T-cell (primary cell): ENCODE data around the gene BMI1. TPM values are rescaled to one million over a fixed set of nuclear protein-coding genes. Genes with fewer than 3 reads are reported as not detected.

Experiments
- ATAC-seq, 4 experiments: fragments of 200-7000 bp in 3 of 4; fragments of 150-1000 bp in 1 of 4; cut with Tn5 transposase; replicated peaks in 1 of 4; 1 replicate in 3 of 4; 2 replicates in 1 of 4; pipeline ENCODE4 v1.10.0; 2021; ENCODE audit warnings: moderate library complexity in 3 of 4, mild to moderate bottlenecking in 2 of 4, moderate number of reproducible peaks in 1 of 4
- CTCF ChIA-PET, 2 donors: fragments of 300-600 bp; sonication (Branson Sonifier 250); formaldehyde crosslinking; loops; one replicate each; lab custom pipeline; 2022; ENCODE audit warnings: antibody characterized with exemption in 2 of 2; lab: Charles Lee
- POLR2A ChIA-PET, 2 donors: fragments of 300-600 bp; sonication (Branson Sonifier 250); formaldehyde crosslinking; loops; one replicate each; lab custom pipeline; 2022; ENCODE audit warnings: antibody characterized with exemption in 2 of 2; lab: Charles Lee
- DNase-seq, 35 experiments: peaks; one replicate each; pipeline versions ENCODE4 v3.0.0 to v3.0.0-alpha.2; 2013 to 2023
- H3K27ac ChIP-seq: one replicate; pipeline ENCODE4 v1.5.1; 2013; ENCODE audit warnings: low read length
- H3K27me3 ChIP-seq, 2 experiments: replicated peaks in 1 of 2; 1 replicate in 1 of 2; 2 replicates in 1 of 2; pipeline versions ENCODE4 v1.6.1 to v1.7.0; 2013; ENCODE audit warnings: low read length in 1 of 2, mixed read lengths in 1 of 2; ENCODE audit not compliant: control insufficient read depth in 2 of 2, insufficient read depth in 2 of 2; ENCODE audit errors: extremely low read depth in 1 of 2
- H3K36me3 ChIP-seq, 2 donors: 1 replicate in 1 of 2; 2 replicates in 1 of 2; pipeline versions ENCODE4 v1.6.1 to v1.7.0; 2013; ENCODE audit warnings: low read length in 1 of 2; ENCODE audit not compliant: control insufficient read depth in 2 of 2, insufficient read depth in 1 of 2; ENCODE audit errors: extremely low read depth in 1 of 2
- H3K4me1 ChIP-seq, 2 experiments: 1 replicate in 1 of 2; 2 replicates in 1 of 2; pipeline versions ENCODE4 v1.6.1 to v1.7.0; 2013; ENCODE audit warnings: low read length in 2 of 2, mixed read lengths in 1 of 2; ENCODE audit not compliant: insufficient read depth in 2 of 2, control insufficient read depth in 1 of 2; ENCODE audit errors: extremely low read depth in 1 of 2
- H3K4me3 ChIP-seq, 2 donors: 1 replicate in 1 of 2; 2 replicates in 1 of 2; pipeline versions ENCODE4 v1.5.1 to v1.7.0; 2013; ENCODE audit warnings: mild to moderate bottlenecking in 2 of 2, low read length in 1 of 2, moderate library complexity in 1 of 2; ENCODE audit not compliant: control insufficient read depth in 1 of 2; ENCODE audit errors: extremely low read depth in 1 of 2
- H3K9me3 ChIP-seq: 2 replicates; pipeline ENCODE4 v1.7.0; 2013
- H3K27ac Mint-ChIP-seq, 2 donors: one replicate each; pipeline ENCODE4 v1.8.0; 2020 to 2021; ENCODE audit warnings: mild to moderate bottlenecking in 2 of 2, mixed read lengths in 2 of 2
- H3K27me3 Mint-ChIP-seq, 2 donors: one replicate each; pipeline ENCODE4 v1.8.0; 2021 to 2022; ENCODE audit warnings: mixed read lengths in 2 of 2
- H3K36me3 Mint-ChIP-seq: one replicate; pipeline ENCODE4 v1.8.0; 2021; ENCODE audit warnings: mixed read lengths
- H3K4me1 Mint-ChIP-seq, 3 donors: one replicate each; pipeline ENCODE4 v1.8.0; 2020 to 2022; ENCODE audit warnings: mixed read lengths in 3 of 3, mild to moderate bottlenecking in 1 of 3
- H3K4me3 Mint-ChIP-seq, 3 donors: one replicate each; pipeline ENCODE4 v1.8.0; 2020 to 2022; ENCODE audit warnings: mild to moderate bottlenecking in 3 of 3, mixed read lengths in 3 of 3, moderate library complexity in 3 of 3
- H3K9me3 Mint-ChIP-seq, 3 donors: one replicate each; pipeline ENCODE4 v1.8.0; 2020 to 2022; ENCODE audit warnings: mixed read lengths in 3 of 3
- WGBS: methylation state at CpG from one replicate; pipeline ENCODE4 v1.1.5; 2013; ENCODE audit warnings: missing lambda C conversion rate; ENCODE audit not compliant: insufficient coverage; 5-methylcytosine and 5-hydroxymethylcytosine counted together
- total RNA-seq, 35 experiments: library from RNA in 6 of 35; stranded (reverse) in 6 of 35; fragments of 120-200 nt in 1 of 35; gene quantifications; one replicate each; pipeline versions ENCODE4 v1.2.1 to v1.2.4 and lab custom pipeline; 2013 to 2026

Gene BMI1
- total RNA-seq, 5 donors from 2014 or later (not counting 1 experiment from before 2014, with no cell fraction given): 48.9 to 69.2 (median 63.6) TPM

DNA sequence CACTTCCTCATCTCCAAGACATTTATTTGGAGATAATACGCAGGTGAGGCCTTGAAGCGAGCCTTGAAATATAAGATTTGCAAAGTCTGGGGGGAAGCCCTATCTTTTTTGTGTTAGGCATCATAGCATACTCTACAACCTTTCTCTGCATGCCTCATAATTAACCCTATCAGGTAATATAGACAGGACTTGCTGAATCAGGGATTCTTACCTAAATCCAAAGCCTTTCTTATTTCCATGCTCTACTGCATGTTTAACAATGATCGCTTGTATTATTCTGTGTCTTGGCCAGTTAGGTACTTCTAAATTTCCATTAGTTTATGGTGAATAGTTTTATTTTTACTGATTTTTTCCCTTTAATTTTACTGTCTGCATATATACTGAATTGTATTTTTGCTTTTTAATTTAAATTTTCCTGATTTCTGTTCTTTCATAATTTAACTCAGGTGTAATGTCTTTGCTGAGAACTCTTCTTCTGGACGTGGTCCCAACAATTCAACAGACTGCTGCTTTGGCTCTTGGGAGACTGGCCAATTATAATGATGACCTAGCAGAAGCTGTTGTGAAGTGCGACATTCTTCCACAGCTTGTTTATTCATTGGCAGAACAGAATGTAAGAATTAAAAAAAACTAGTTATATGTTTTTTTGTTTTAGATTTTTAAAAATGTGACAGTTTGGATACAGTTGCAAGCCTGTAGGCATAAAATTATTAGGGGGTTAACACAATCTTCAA is 43.7 kb downstream of the BMI1 start:
- DNase-seq: no peak
- Histone ChIP-seq H3K36me3 (no peaks in the 10 kb centered on the region), H3K9me3 (no peaks in the 10 kb centered on the region), H3K27ac (no peak overlapping the region), H3K4me1 (no peaks in the 10 kb centered on the region), H3K27me3 (peaks cover 0 to 4% of the 10 kb centered on the region in 2 experiments), H3K4me3 (no peak overlapping the region)
- no peaks in the 10 kb centered on the region for H3K36me3 Mint-ChIP-seq
- ATAC-seq: no peak
- H3K4me3 Mint-ChIP-seq: no peak overlapping the region
- H3K27me3 Mint-ChIP-seq: peaks cover 3 to 5% of the 10 kb centered on the region in 2 donors
- no peak overlapping the region for H3K27ac Mint-ChIP-seq
- 100% methylated on average over 1 of the region's 5 CpGs for WGBS
- CTCF ChIA-PET: interaction anchor here in 1 of 2 donors (1.0 kb wide), 1 partner anchor 8 kb away, joined by 3 read pairs; no protein-coding TSS in a partner anchor
- no peaks in the 10 kb centered on the region for H3K9me3 Mint-ChIP-seq
- H3K4me1 Mint-ChIP-seq: peaks cover 0 to 9% (median 2%) of the 10 kb centered on the region in 3 donors
- POLR2A ChIA-PET: interaction anchor here in 1 of 2 donors (0.6 kb wide), 1 partner anchor 16 kb away, joined by 3 read pairs; no protein-coding TSS in a partner anchor

DNA sequence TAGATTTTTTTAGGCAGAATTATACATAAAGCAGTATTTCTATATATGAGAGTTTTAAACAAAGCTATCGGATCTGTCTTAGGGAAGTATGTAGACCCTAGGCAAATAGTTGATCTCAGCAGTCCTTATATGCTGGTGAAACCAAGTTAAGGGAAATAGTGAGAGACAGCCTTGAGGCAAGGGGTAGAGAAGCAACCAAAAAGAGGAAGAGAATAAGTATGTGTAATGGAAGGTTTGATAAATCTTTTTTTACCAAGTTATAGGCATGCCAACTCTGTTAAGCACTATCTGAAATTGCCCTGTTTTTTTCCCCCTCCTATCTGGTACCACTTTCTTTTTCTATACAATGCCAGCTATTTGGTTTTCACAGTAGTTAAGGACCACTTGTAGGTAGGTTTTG is 44.3 kb downstream of the BMI1 start:
- Mint-ChIP-seq H3K27ac (no peak overlapping the region), H3K27me3 (peaks cover 3% of the 10 kb centered on the region in 2 donors), H3K36me3 (no peaks in the 10 kb centered on the region), H3K9me3 (no peaks in the 10 kb centered on the region), H3K4me3 (no peak overlapping the region), H3K4me1 (peaks cover 0 to 13% (median 4%) of the 10 kb centered on the region in 3 donors)
- peaks cover 0 to 4% of the 10 kb centered on the region in 2 experiments for H3K27me3 ChIP-seq
- ChIA-PET POLR2A (interaction anchor here in 1 of 2 donors (0.6 kb wide), 2 partner anchors 15 to 37 kb away, joined by 3 to 4 read pairs; no protein-coding TSS in a partner anchor), CTCF (interaction anchor here in 1 of 2 donors (1.0 kb wide), 1 partner anchor 12 kb away, joined by 4 read pairs; no protein-coding TSS in a partner anchor)
- H3K4me3 ChIP-seq: no peak overlapping the region
- H3K4me1 ChIP-seq: peaks cover 0 to 6% of the 10 kb centered on the region in 2 experiments
- H3K9me3 ChIP-seq: no peaks in the 10 kb centered on the region
- no CpG with 5 or more reads among the region's 1 CpG for WGBS
- ATAC-seq (no peak), DNase-seq (no peak)
- no peak overlapping the region for H3K27ac ChIP-seq
- no peaks in the 10 kb centered on the region for H3K36me3 ChIP-seq

GRCh38 chr10:22365644-22366434 is 44.9 kb downstream of the BMI1 start:
- Mint-ChIP-seq H3K9me3 (no peaks in the 10 kb centered on the region), H3K4me1 (peaks cover 0 to 14% (median 6%) of the 10 kb centered on the region in 3 donors), H3K36me3 (no peaks in the 10 kb centered on the region), H3K27me3 (peaks cover 3% of the 10 kb centered on the region in 2 donors), H3K27ac (no peak overlapping the region), H3K4me3 (no peak overlapping the region)
- Histone ChIP-seq H3K27ac (no peak overlapping the region), H3K36me3 (no peaks in the 10 kb centered on the region), H3K4me3 (no peak overlapping the region), H3K4me1 (peaks cover 0 to 9% of the 10 kb centered on the region in 2 experiments), H3K27me3 (peaks cover 0 to 4% of the 10 kb centered on the region in 2 experiments), H3K9me3 (no peaks in the 10 kb centered on the region)
- no CpG with 5 or more reads among the region's 4 CpGs for WGBS
- POLR2A ChIA-PET: interaction anchor here in 1 of 2 donors (0.6 kb wide), 3 partner anchors 15 to 37 kb away, joined by 3 to 4 read pairs (median 3); no protein-coding TSS in a partner anchor
- ATAC-seq (no peak), DNase-seq (no peak)
- CTCF ChIA-PET: interaction anchor here in 1 of 2 donors (1.0 kb wide), 1 partner anchor 11 kb away, joined by 4 read pairs; no protein-coding TSS in a partner anchor

GRCh38 chr10:22366435-22366703 is 45.5 kb downstream of the BMI1 start:
- Mint-ChIP-seq H3K4me1 (peaks cover 0 to 14% (median 6%) of the 10 kb centered on the region in 3 donors), H3K36me3 (no peaks in the 10 kb centered on the region), H3K27me3 (peaks cover 3% of the 10 kb centered on the region in 2 donors), H3K4me3 (no peak overlapping the region), H3K9me3 (no peaks in the 10 kb centered on the region), H3K27ac (no peak overlapping the region)
- no peak overlapping the region for H3K4me3 ChIP-seq
- ATAC-seq (no peak), DNase-seq (no peak)
- no peaks in the 10 kb centered on the region for H3K36me3 ChIP-seq
- peaks cover 0 to 9% of the 10 kb centered on the region in 2 experiments for H3K4me1 ChIP-seq
- ChIA-PET CTCF (no interaction called here), POLR2A (interaction anchor here in 1 of 2 donors (0.6 kb wide), 1 partner anchor 26 kb away, joined by 3 read pairs; no protein-coding TSS in a partner anchor)
- no peak overlapping the region for H3K27ac ChIP-seq
- no peaks in the 10 kb centered on the region for H3K9me3 ChIP-seq
- H3K27me3 ChIP-seq: peaks cover 0 to 4% of the 10 kb centered on the region in 2 experiments

GRCh38 chr10:22366771-22367170 is 45.9 kb downstream of the BMI1 start:
- H3K9me3 Mint-ChIP-seq: no peaks in the 10 kb centered on the region
- POLR2A ChIA-PET: no interaction called here

GRCh38 chr10:22367471-22367870 is 46.6 kb downstream of the BMI1 start:
- no peak overlapping the region for H3K4me3 Mint-ChIP-seq
- CTCF ChIA-PET: no interaction called here
- no peaks in the 10 kb centered on the region for H3K9me3 ChIP-seq

More at GRCh38 chr10:22366771-22367170, 45.9 kb downstream of the BMI1 start:
- Histone ChIP-seq H3K4me1 (peaks cover 0 to 9% of the 10 kb centered on the region in 2 experiments), H3K27ac (no peak overlapping the region), H3K36me3 (no peaks in the 10 kb centered on the region), H3K27me3 (peaks cover 0 to 4% of the 10 kb centered on the region in 2 experiments), H3K9me3 (no peaks in the 10 kb centered on the region), H3K4me3 (no peak overlapping the region)
- ATAC-seq (no peak), DNase-seq (no peak)
- WGBS: no CpG with 5 or more reads among the region's 2 CpGs
- H3K27ac Mint-ChIP-seq: peak overlapping the region in 1 of 2 donors; percentile 47
- CTCF ChIA-PET: no interaction called here
- no peaks in the 10 kb centered on the region for H3K36me3 Mint-ChIP-seq
- H3K4me3 Mint-ChIP-seq: no peak overlapping the region
- peaks cover 3% of the 10 kb centered on the region in 2 donors for H3K27me3 Mint-ChIP-seq
- H3K4me1 Mint-ChIP-seq: peaks cover 0 to 14% (median 6%) of the 10 kb centered on the region in 3 donors

More at GRCh38 chr10:22367471-22367870, 46.6 kb downstream of the BMI1 start:
- Histone ChIP-seq H3K36me3 (no peaks in the 10 kb centered on the region), H3K27me3 (peaks cover 0 to 1% of the 10 kb centered on the region in 2 experiments), H3K27ac (no peak overlapping the region), H3K4me1 (peaks cover 0 to 9% of the 10 kb centered on the region in 2 experiments), H3K4me3 (no peak overlapping the region)
- no peaks in the 10 kb centered on the region for H3K9me3 Mint-ChIP-seq
- ATAC-seq: no peak
- WGBS: no CpG with 5 or more reads among the region's 1 CpG
- POLR2A ChIA-PET: no interaction called here
- no peaks in the 10 kb centered on the region for H3K36me3 Mint-ChIP-seq
- DNase-seq: no peak
- no peak overlapping the region for H3K27ac Mint-ChIP-seq
- peaks cover 0 to 14% (median 6%) of the 10 kb centered on the region in 3 donors for H3K4me1 Mint-ChIP-seq
- peaks cover 3% of the 10 kb centered on the region in 2 donors for H3K27me3 Mint-ChIP-seq
